ENCODE data around the gene OR6N1. TPM values are rescaled to one million over a fixed set of nuclear protein-coding genes. Genes with fewer than 3 reads are reported as not detected.

OR6N1 gene
- total and polyA plus RNA-seq, 4 donors = not detected

- Histone ChIP-seq H3K9me3 (ENCODE audit: control insufficient read depth in 4 of 4, low read length in 3 of 4) (no peaks in the 10 kb centered on the region), H3K9ac (ENCODE audit: low read depth in 1 of 2, low read length in 2 of 2) (no peak overlapping the region), H3K36me3 (ENCODE audit: control insufficient read depth in 4 of 4, insufficient read depth in 3 of 4, low read depth in 1 of 4, low read length in 3 of 4) (no peaks in the 10 kb centered on the region), H3K4me1 (ENCODE audit: control insufficient read depth in 4 of 4, insufficient read depth in 4 of 4, low read length in 3 of 4) (no peaks in the 10 kb centered on the region), H3K27ac (ENCODE audit: low read depth in 1 of 2, low read length in 2 of 2) (no peak overlapping the region), H3K27me3 (ENCODE audit: control insufficient read depth in 4 of 4, insufficient read depth in 4 of 4, low read length in 3 of 4) (peaks cover 0 to 2% (median 0%) of the 10 kb centered on the region in 4 donors), H3K4me3 (ENCODE audit: low read depth in 1 of 3, low read length in 3 of 3) (no peak overlapping the region)
- DNase-seq (ENCODE audit: low spot score) = no peak
- TF ChIP-seq FOXA2 (IDR thresholded peaks at IDR 0.05) = no peak
- TF ChIP-seq RAD21 (IDR thresholded peaks at IDR 0.05) = no peak
- no peak for TF ChIP-seq HNF4A (conservative IDR thresholded peaks at IDR 0.05)
- TF ChIP-seq MAX (IDR thresholded peaks at IDR 0.05) = no peak
- WGBS = 65% methylated on average over 3 of the region's 3 CpGs
Measured at GRCh38 chr1:158798531-158798930, 26.5 kb upstream of the OR6N1 start.

GRCh38 chr1:158794247-158794646, 22.3 kb upstream of the OR6N1 start:
- Histone ChIP-seq H3K9me3 (ENCODE audit: control insufficient read depth in 4 of 4, low read length in 3 of 4) (no peaks in the 10 kb centered on the region), H3K27ac (ENCODE audit: low read depth in 1 of 2, low read length in 2 of 2) (no peak overlapping the region), H3K4me3 (ENCODE audit: low read depth in 1 of 3, low read length in 3 of 3) (no peak overlapping the region), H3K36me3 (ENCODE audit: control insufficient read depth in 4 of 4, insufficient read depth in 3 of 4, low read depth in 1 of 4, low read length in 3 of 4) (no peaks in the 10 kb centered on the region), H3K4me1 (ENCODE audit: control insufficient read depth in 4 of 4, insufficient read depth in 4 of 4, low read length in 3 of 4) (no peaks in the 10 kb centered on the region), H3K9ac (ENCODE audit: low read depth in 1 of 2, low read length in 2 of 2) (no peak overlapping the region), H3K27me3 (ENCODE audit: control insufficient read depth in 4 of 4, insufficient read depth in 4 of 4, low read length in 3 of 4) (no peaks in the 10 kb centered on the region)
- no peak for DNase-seq (ENCODE audit: low spot score)
- TF ChIP-seq NR2F2 (IDR thresholded peaks at IDR 0.05) (no peak), CTCF (IDR thresholded peaks at IDR 0.05; ENCODE audit: low read depth, low read length, missing input control) (no peak), RXRA (IDR thresholded peaks at IDR 0.05) (no peak), RAD21 (IDR thresholded peaks at IDR 0.05) (no peak), SP1 (IDR thresholded peaks at IDR 0.05) (no peak), ATF3 (IDR thresholded peaks at IDR 0.05) (no peak), FOXA1 (IDR thresholded peaks at IDR 0.05) (no peak), FOXA2 (IDR thresholded peaks at IDR 0.05) (no peak), ZBTB33 (IDR thresholded peaks at IDR 0.05) (no peak)
- WGBS = 60% methylated on average over 6 of the region's 6 CpGs

- DNase-seq (ENCODE audit: low spot score) = no peak
- no peak overlapping the region for H3K27ac ChIP-seq (ENCODE audit: low read depth in 1 of 2, low read length in 2 of 2)
- H3K4me3 ChIP-seq (ENCODE audit: low read depth in 1 of 3, low read length in 3 of 3) = no peak overlapping the region
- 70% methylated on average over 2 of the region's 2 CpGs for WGBS
- no peaks in the 10 kb centered on the region for H3K36me3 ChIP-seq (ENCODE audit: control insufficient read depth in 4 of 4, insufficient read depth in 3 of 4, low read depth in 1 of 4, low read length in 3 of 4)
- H3K27me3 ChIP-seq (ENCODE audit: control insufficient read depth in 4 of 4, insufficient read depth in 4 of 4, low read length in 3 of 4) = no peaks in the 10 kb centered on the region
- H3K9ac ChIP-seq (ENCODE audit: low read depth in 1 of 2, low read length in 2 of 2) = no peak overlapping the region
- H3K4me1 ChIP-seq (ENCODE audit: control insufficient read depth in 4 of 4, insufficient read depth in 4 of 4, low read length in 3 of 4) = no peaks in the 10 kb centered on the region
- TF ChIP-seq RAD21 (IDR thresholded peaks at IDR 0.05) (peak; percentile 22 to 45), CTCF (IDR thresholded peaks at IDR 0.05; ENCODE audit: low read depth, low read length, missing input control) (no peak)
- H3K9me3 ChIP-seq (ENCODE audit: control insufficient read depth in 4 of 4, low read length in 3 of 4) = no peaks in the 10 kb centered on the region
Measured at GRCh38 chr1:158793604-158794003, 21.6 kb upstream of the OR6N1 start.
